H9 (cell line): ENCODE measurements around the gene SDE2. TPM values are rescaled to one million over a fixed set of nuclear protein-coding genes. Genes with fewer than 3 reads are reported as not detected.

Source experiments
- DNase-seq: peaks from one replicate; pipeline ENCODE4 v3.0.0-alpha.2; 2017
- H2AFZ ChIP-seq: one replicate; pipeline ENCODE4 v1.6.1; 2013; ENCODE audit warnings: mild to moderate bottlenecking, low read length, control low read depth, moderate library complexity
- H2AK5ac ChIP-seq: 2 replicates; pipeline ENCODE4 v1.6.1; 2013; ENCODE audit warnings: low read length, control low read depth, mixed read lengths; ENCODE audit not compliant: insufficient read length
- H2BK120ac ChIP-seq: one replicate; pipeline ENCODE4 v1.6.1; 2013; ENCODE audit warnings: low read depth, mild to moderate bottlenecking, low read length, control low read depth, inconsistent platforms; ENCODE audit not compliant: poor library complexity, severe bottlenecking
- H2BK12ac ChIP-seq: 2 replicates; pipeline ENCODE4 v1.6.1; 2013; ENCODE audit warnings: low read length, control low read depth, mixed read lengths, low read depth; ENCODE audit not compliant: insufficient read length
- H2BK15ac ChIP-seq: 2 replicates; pipeline ENCODE4 v1.6.1; 2013; ENCODE audit warnings: low read depth, low read length, control low read depth
- H2BK20ac ChIP-seq: one replicate; pipeline ENCODE4 v1.6.1; 2013; ENCODE audit warnings: low read depth, mild to moderate bottlenecking, low read length, control low read depth, inconsistent platforms; ENCODE audit not compliant: poor library complexity, severe bottlenecking
- H2BK5ac ChIP-seq: 2 replicates; pipeline ENCODE4 v1.6.1; 2013; ENCODE audit warnings: low read length, control low read depth, mixed read lengths; ENCODE audit not compliant: insufficient read length
- H3K14ac ChIP-seq: 2 replicates; pipeline ENCODE4 v1.6.1; 2013; ENCODE audit warnings: low read length, control low read depth; ENCODE audit not compliant: insufficient read depth
- H3K18ac ChIP-seq: 2 replicates; pipeline ENCODE4 v1.6.1; 2013; ENCODE audit warnings: low read depth, mild to moderate bottlenecking, mixed read lengths, low read length, control low read depth; ENCODE audit not compliant: insufficient read length
- H3K23ac ChIP-seq: 2 replicates; pipeline ENCODE4 v1.6.1; 2013; ENCODE audit warnings: low read length, control low read depth, mixed read lengths, low read depth; ENCODE audit not compliant: insufficient read length
- H3K23me2 ChIP-seq: 2 replicates; pipeline ENCODE4 v1.6.1; 2013; ENCODE audit warnings: low read depth, mild to moderate bottlenecking, mixed read lengths, low read length, control low read depth; ENCODE audit not compliant: insufficient read length, poor library complexity, severe bottlenecking
- H3K27ac ChIP-seq: 2 replicates; pipeline ENCODE4 v1.5.1; 2013; ENCODE audit warnings: low read length, control low read depth, mixed read lengths, low read depth; ENCODE audit not compliant: insufficient read length
- H3K27me3 ChIP-seq: 2 replicates; pipeline ENCODE4 v1.6.1; 2013; ENCODE audit warnings: low read length, control low read depth, inconsistent platforms; ENCODE audit not compliant: insufficient read depth
- H3K4ac ChIP-seq: 2 replicates; pipeline ENCODE4 v1.6.1; 2013; ENCODE audit warnings: low read depth, mild to moderate bottlenecking, control low read depth, inconsistent platforms, low read length, moderate library complexity
- H3K4me1 ChIP-seq: 2 replicates; pipeline ENCODE4 v1.6.1; 2013; ENCODE audit warnings: low read length, control low read depth, inconsistent platforms; ENCODE audit not compliant: insufficient read depth
- H3K4me2 ChIP-seq: 2 replicates; pipeline ENCODE4 v1.6.1; 2013; ENCODE audit warnings: low read length, control low read depth, mixed read lengths; ENCODE audit not compliant: insufficient read length, insufficient read depth
- H3K56ac ChIP-seq: 2 replicates; pipeline ENCODE4 v1.6.1; 2013; ENCODE audit warnings: low read depth, mild to moderate bottlenecking, mixed read lengths, low read length, control low read depth; ENCODE audit not compliant: insufficient read length
- H3K79me1 ChIP-seq: 2 replicates; pipeline ENCODE4 v1.6.1; 2013; ENCODE audit warnings: low read depth, mild to moderate bottlenecking, moderate library complexity, low read length, control low read depth, inconsistent platforms; ENCODE audit not compliant: insufficient read depth, poor library complexity, severe bottlenecking
- H3K79me2 ChIP-seq: 2 replicates; pipeline ENCODE4 v1.6.1; 2013; ENCODE audit warnings: low read length, control low read depth, inconsistent platforms; ENCODE audit not compliant: insufficient read depth
- H3K9ac ChIP-seq: 2 replicates; pipeline ENCODE4 v1.6.1; 2013; ENCODE audit warnings: low read length, control low read depth, mixed read lengths; ENCODE audit not compliant: insufficient read length; ENCODE audit errors: extremely low read depth
- H3K9me3 ChIP-seq: one replicate; pipeline ENCODE4 v1.6.1; 2013; ENCODE audit warnings: low read depth, low read length, inconsistent platforms; ENCODE audit not compliant: control insufficient read depth
- H3T11ph ChIP-seq: one replicate; pipeline ENCODE4 v1.6.1; 2013; ENCODE audit warnings: mild to moderate bottlenecking, low read length, control low read depth, inconsistent platforms
- H4K20me1 ChIP-seq: one replicate; pipeline ENCODE4 v1.6.1; 2013; ENCODE audit not compliant: control insufficient read depth, insufficient read length, insufficient read depth
- H4K5ac ChIP-seq: 2 replicates; pipeline ENCODE4 v1.6.1; 2013; ENCODE audit warnings: low read depth, mild to moderate bottlenecking, mixed read lengths, low read length, control low read depth; ENCODE audit not compliant: insufficient read length
- H4K8ac ChIP-seq: replicated peaks from 2 replicates; pipeline ENCODE4 v1.6.1; 2013; ENCODE audit warnings: low read length, control low read depth, mixed read lengths, low read depth; ENCODE audit not compliant: insufficient read length
- H4K91ac ChIP-seq: 2 replicates; pipeline ENCODE4 v1.6.1; 2013; ENCODE audit warnings: low read depth, mild to moderate bottlenecking, moderate library complexity, mixed read lengths, low read length, control low read depth; ENCODE audit not compliant: insufficient read length
- H3K27ac Mint-ChIP-seq, 3 experiments: 2 replicates in 2 of 3; 3 replicates in 1 of 3; pipeline ENCODE4 v1.8.0; 2020 to 2021; ENCODE audit warnings: mixed read lengths in 3 of 3, mild to moderate bottlenecking in 1 of 3, moderate library complexity in 1 of 3
- H3K27me3 Mint-ChIP-seq: 2 replicates; pipeline ENCODE4 v1.8.0; 2021; ENCODE audit warnings: low read depth, mild to moderate bottlenecking, moderate library complexity, mixed read lengths
- H3K36me3 Mint-ChIP-seq, 3 experiments: 2 replicates in 2 of 3; 3 replicates in 1 of 3; pipeline ENCODE4 v1.8.0; 2020 to 2021; ENCODE audit warnings: low read depth in 3 of 3, mixed read lengths in 3 of 3; ENCODE audit not compliant: insufficient read depth in 1 of 3
- H3K4me1 Mint-ChIP-seq, 2 experiments: 2 replicates each; pipeline ENCODE4 v1.8.0; 2020; ENCODE audit warnings: mixed read lengths in 2 of 2
- H3K4me3 Mint-ChIP-seq, 2 experiments: 2 replicates in 1 of 2; 3 replicates in 1 of 2; pipeline ENCODE4 v1.8.0; 2020 to 2021; ENCODE audit warnings: mild to moderate bottlenecking in 2 of 2, mixed read lengths in 2 of 2, moderate library complexity in 1 of 2
- H3K9me3 Mint-ChIP-seq, 2 experiments: 2 replicates in 1 of 2; 3 replicates in 1 of 2; pipeline ENCODE4 v1.8.0; 2020; ENCODE audit warnings: mild to moderate bottlenecking in 2 of 2, mixed read lengths in 2 of 2, moderate library complexity in 1 of 2
- CTCF ChIP-seq: fragments of 200-600 bp; sonication (generic); conservative IDR thresholded peaks from 3 replicates; pipeline ENCODE4 v1.8.0; 2021; ENCODE audit warnings: antibody characterized with exemption, mild to moderate bottlenecking
- WGBS: extraction: QIAGEN DNeasy Blood & Tissue Kit; methylation state at CpG from one replicate; pipeline ENCODE4 v1.1.7; 2013; ENCODE audit warnings: missing lambda C conversion rate, low lambda C conversion rate, mixed read lengths; ENCODE audit not compliant: insufficient read length; ENCODE audit errors: extremely low coverage; 5-methylcytosine and 5-hydroxymethylcytosine counted together
- total RNA-seq: library from RNA; stranded (reverse); gene quantifications from 2 replicates; pipeline ENCODE4 v1.2.1, GENCODE V29; 2021

SDE2 gene
- total RNA-seq, 1 experiment from 2014 or later = 20.5 TPM

GRCh38 chr1:226029093-226029496, 30.0 kb upstream of the SDE2 start:
- H3K4me3 Mint-ChIP-seq = no peak overlapping the region
- no peak overlapping the region for H2BK15ac ChIP-seq
- no peaks in the 10 kb centered on the region for H4K20me1 ChIP-seq
- H3K9ac ChIP-seq = no peak overlapping the region
- H4K8ac ChIP-seq = no peak overlapping the region
- no peak overlapping the region for H3K14ac ChIP-seq
- no CpG with 5 or more reads among the region's 7 CpGs for WGBS
- H3K36me3 Mint-ChIP-seq = no peaks in the 10 kb centered on the region
- no peak overlapping the region for H2BK20ac ChIP-seq
- H3T11ph ChIP-seq = no peak overlapping the region
- H3K4me1 Mint-ChIP-seq = no peaks in the 10 kb centered on the region; a peak in 1 of 4 replicates
- no peak overlapping the region for H3K4me2 ChIP-seq
- H3K4ac ChIP-seq = no peak overlapping the region
- no peak overlapping the region for H4K91ac ChIP-seq
- H3K4me1 ChIP-seq = no peaks in the 10 kb centered on the region
- H4K5ac ChIP-seq = no peak overlapping the region
- no peak for DNase-seq
- H3K18ac ChIP-seq = no peak overlapping the region
- no peak overlapping the region for H3K27ac Mint-ChIP-seq
- no peak overlapping the region for H3K27ac ChIP-seq
- H2BK5ac ChIP-seq = no peak overlapping the region
- no peaks in the 10 kb centered on the region for H3K9me3 Mint-ChIP-seq
- no peak overlapping the region for H3K23ac ChIP-seq
- H3K79me1 ChIP-seq = no peaks in the 10 kb centered on the region
- H2AK5ac ChIP-seq = no peak overlapping the region
- no peak for TF ChIP-seq CTCF
- H3K56ac ChIP-seq = no peak overlapping the region
- no peak overlapping the region for H2BK12ac ChIP-seq
- peaks cover 1% of the 10 kb centered on the region for H3K27me3 Mint-ChIP-seq
- H2AFZ ChIP-seq = no peak overlapping the region
- H3K27me3 ChIP-seq = no peaks in the 10 kb centered on the region
- no peak overlapping the region for H2BK120ac ChIP-seq
- H3K23me2 ChIP-seq = no peaks in the 10 kb centered on the region
- H3K9me3 ChIP-seq = no peaks in the 10 kb centered on the region
- H3K79me2 ChIP-seq = no peaks in the 10 kb centered on the region
